Epithelial cell of proximal tubule (primary cell): Measurements from ENCODE around the gene SSUH2. TPM values are rescaled to one million over a fixed set of nuclear protein-coding genes. Genes with fewer than 3 reads are reported as not detected.

Experiments used
- DNase-seq: peaks from one replicate; pipeline ENCODE4 v3.0.0-alpha.2; 2011; ENCODE audit warnings: low read depth
- H3K4me3 ChIP-seq: 2 replicates; pipeline ENCODE4 v1.5.1; 2011; ENCODE audit warnings: low read depth, mild to moderate bottlenecking, low read length
- CTCF ChIP-seq: conservative IDR thresholded peaks from 2 replicates; pipeline ENCODE4 v1.5.1; 2012; ENCODE audit warnings: low read depth, mild to moderate bottlenecking, low read length
- total RNA-seq: library from RNA; depleted of rRNA; stranded (reverse); fragments of >200 nt; gene quantifications from 2 replicates; pipeline ENCODE4 v1.2.3, GENCODE V29; 2015

SSUH2 gene
- total RNA-seq, 1 donor from 2014 or later: not detected

DNA sequence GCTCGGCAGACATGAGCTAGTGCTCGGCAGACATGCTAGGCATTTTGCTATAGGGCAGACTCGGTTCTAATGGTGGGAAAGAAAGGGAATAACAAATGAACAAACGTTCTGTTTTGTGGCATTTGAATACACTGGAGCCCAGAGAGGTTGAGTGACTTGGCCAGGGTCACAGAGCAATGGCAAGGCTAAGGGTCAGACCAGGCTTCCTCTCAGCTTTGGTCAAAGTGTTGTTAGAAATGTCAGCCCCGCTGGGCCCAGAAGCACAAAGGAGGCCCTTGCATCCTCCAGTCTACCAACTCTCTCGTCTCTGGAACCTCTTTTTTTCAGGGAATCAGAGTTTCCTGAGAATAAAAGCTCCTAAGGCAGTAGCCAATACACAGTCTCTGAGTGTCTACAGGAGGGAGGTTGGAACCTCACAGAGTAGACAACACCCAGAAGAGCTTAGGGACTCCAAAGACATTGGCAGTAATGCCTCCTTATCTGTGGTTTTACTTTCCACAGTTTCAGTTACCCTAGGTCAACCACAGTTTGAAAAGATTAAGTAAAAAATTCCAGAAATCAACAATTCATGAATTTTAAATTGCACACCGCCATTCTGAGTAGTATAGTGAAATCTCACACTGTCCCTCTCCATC, 47.3 kb downstream of the SSUH2 start:
- H3K4me3 ChIP-seq: no peak overlapping the region
- TF ChIP-seq CTCF: no peak
- DNase-seq: no peak

DNA sequence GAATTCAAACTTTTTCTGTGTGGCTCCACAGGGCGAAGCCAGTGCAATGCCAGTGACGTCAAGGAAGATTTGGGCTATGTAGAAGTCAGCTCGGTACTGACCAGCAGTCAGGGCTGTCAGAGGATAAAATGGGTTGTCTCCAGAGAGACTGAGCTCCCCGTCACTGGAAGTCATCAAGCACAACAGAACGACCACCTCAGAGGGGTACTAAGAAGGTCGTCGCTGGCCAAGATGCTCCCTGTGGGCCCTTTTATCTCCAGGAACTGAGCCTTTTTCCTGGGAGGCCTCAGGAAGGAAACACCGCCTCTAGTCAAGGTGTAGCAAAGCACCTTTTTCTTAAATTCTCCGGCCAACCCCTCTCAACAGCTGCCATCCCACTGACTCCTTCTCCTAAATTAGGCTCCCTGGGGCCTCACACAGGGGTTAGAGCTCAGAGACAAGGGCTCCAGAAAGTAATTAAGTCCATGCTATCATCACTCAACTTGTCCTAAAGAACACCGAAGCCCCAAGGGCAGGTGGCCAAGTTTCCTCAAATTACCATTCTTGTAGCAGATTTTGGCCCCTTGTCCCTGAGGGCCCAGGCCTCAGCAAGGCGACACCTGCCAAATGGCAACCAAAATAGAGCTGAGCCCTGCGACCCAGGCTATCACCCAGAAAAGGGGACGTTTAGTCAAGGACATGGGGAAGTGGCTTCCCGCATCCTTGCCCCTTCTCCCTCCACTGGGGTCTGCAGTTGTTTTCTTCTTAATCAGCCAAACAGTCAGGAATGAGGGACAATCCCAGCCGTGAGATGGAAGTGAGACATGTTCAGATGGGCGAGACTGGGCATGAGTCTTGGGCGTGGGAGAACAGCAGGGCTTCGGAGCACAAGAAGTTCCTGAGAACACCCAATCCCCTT, 48.0 kb downstream of the SSUH2 start:
- DNase-seq: no peak
- H3K4me3 ChIP-seq: no peak overlapping the region
- TF ChIP-seq CTCF: no peak

GRCh38 chr3:8595695-8596115, 48.9 kb downstream of the SSUH2 start:
- no peak for TF ChIP-seq CTCF
- H3K4me3 ChIP-seq: no peak overlapping the region
- no peak for DNase-seq

- no peak overlapping the region for H3K4me3 ChIP-seq
- DNase-seq: no peak
- TF ChIP-seq CTCF: no peak
These were observed 49.3 kb downstream of the SSUH2 start for GRCh38 chr3:8595252-8595651.

GRCh38 chr3:8593021-8593827, 51.4 kb downstream of the SSUH2 start:
- DNase-seq: no peak

More at GRCh38 chr3:8593021-8593827, 51.4 kb downstream of the SSUH2 start:
- TF ChIP-seq CTCF: no peak
- H3K4me3 ChIP-seq: no peak overlapping the region
